Skeletal muscle cell (primary cell): ENCODE data around the gene ARMC5.
"Not testable (repeated sequence)": the region's sequence is repeated elsewhere in the genome, so short reads cannot be mapped to it uniquely, and the experiment has no call there.

Source experiments
- DNase-seq: peaks from one replicate; pipeline ENCODE4 v3.0.0-alpha.2; 2010; ENCODE audit warnings: low read depth
- H3K4me3 ChIP-seq: 2 replicates; pipeline ENCODE4 v1.5.1; 2011; ENCODE audit warnings: low read depth, mild to moderate bottlenecking, control low read depth, low read length, moderate library complexity

ARMC5 gene

GRCh38 chr16:31489298-31489564 lies 29.9 kb downstream of the ARMC5 start:
- no peak overlapping the region for H3K4me3 ChIP-seq
- DNase-seq = no peak

GRCh38 chr16:31489616-31490584 lies 30.6 kb downstream of the ARMC5 start:
- H3K4me3 ChIP-seq = no peak overlapping the region
- no peak for DNase-seq

GRCh38 chr16:31491778-31492418 lies 32.6 kb downstream of the ARMC5 start:
- no peak for DNase-seq

DNA sequence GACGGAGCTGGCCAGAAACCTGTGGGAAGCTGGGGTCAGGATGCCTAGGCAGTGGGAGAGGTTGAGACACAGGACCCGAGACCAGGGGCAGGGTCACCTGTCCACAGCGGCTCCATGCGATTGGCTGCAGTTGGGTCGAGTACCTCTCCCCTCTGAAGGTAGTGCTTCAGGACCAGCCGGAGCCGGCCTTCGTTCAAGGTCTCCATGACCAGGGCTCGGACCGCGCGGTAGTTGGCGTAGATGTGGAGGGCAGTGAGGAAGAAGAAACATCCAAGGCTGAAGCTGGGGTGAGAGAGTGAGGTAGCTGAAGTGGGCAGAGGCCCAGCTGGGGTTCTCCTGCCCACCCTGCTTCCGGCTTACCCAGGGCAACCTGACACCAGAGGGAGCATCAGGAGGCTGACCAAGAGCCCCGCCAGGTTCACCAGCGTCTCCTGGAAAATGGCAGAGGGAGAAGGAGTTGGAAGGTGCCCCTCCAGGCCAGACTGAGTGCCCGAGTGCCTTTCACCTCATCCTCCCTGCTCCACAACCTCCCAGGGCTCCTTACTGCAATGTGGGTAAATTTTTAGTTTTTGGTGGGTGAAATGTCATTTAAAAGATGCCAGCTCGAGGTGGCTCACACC lies 34.3 kb downstream of the ARMC5 start:
- H3K4me3 ChIP-seq = no peak overlapping the region
- no peak for DNase-seq

More at GRCh38 chr16:31491778-31492418, 32.6 kb downstream of the ARMC5 start:
- H3K4me3 ChIP-seq = no peak overlapping the region

DNA sequence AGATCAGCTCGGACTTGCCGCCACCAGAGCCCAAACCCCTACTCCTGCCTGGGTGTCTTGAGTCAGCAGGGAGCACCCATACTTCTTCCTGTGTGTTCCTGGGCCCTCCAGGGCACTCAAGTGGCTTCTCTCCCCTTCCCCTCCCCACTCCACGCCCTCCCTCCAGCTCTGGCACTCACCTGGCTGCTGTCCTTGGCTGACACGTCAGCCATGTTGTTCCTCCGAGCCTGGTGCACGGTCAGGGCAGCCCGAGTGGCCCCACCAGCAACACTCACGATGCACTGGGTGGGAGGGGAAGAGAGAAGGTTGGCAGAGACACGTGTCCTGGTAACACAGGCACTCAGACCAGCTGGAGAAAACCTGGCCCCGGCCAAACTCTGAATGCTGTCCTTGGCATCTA lies 37.4 kb downstream of the ARMC5 start:
- no peak for DNase-seq
- no peak overlapping the region for H3K4me3 ChIP-seq

DNA sequence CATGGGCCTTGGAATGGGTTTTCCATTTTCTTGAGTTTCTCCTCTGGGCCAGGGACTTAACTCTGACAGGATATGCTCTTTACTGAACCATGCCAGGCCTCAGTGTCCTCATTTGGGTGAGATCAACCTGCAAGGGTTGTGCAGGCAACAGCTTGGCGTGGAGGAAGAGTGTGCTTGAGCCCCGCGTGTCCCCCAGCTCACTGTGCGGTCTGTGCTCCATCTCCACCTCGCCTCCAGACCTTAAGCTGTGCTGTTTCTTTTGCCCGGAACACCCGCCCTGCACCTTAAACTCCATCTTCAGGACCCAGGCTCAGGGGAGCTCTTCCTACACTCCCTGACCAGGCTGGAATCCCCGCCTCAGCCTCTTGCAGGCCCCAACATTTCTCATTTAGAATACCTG lies 39.2 kb downstream of the ARMC5 start:
- H3K4me3 ChIP-seq = no peak overlapping the region
- DNase-seq = no peak

- no peak overlapping the region for H3K4me3 ChIP-seq
- DNase-seq = no peak
Measured at GRCh38 chr16:31499928-31500327, 40.6 kb downstream of the ARMC5 start.

DNA sequence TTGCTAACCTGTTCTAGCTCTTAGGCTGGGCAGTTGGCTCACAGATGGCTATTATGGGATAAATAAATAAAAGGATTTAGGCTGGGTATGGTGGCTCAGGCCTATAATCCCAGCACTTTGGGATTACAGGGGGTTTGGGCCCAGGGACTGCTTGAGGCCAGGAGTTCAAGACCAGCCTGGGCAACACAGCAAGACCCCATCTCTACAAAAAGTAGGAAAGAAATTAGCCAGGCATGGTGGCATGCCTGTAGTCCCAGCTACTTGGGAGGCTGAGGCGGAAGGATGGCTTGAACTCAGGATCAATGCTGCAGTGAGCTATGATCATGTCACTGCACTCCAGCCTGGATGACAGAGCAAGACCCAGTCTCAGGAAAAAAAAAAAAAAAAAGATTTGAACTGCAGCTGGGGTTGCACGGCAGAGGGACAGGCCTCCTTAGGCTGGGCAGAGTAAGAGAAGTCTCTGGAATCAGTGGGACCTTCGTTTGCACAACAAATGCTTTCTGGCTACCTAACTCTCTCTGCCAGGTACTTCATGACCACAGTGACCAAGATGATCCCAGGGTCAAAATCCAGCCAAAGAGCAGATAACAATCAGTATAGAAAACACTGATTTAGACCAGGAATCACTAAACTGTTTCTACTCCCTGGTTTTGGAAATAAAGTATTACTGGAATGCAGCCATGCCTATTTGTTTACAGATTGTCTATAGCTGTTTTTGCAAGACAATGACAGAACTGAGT lies 42.1 kb downstream of the ARMC5 start:
- no peak for DNase-seq
- no peak overlapping the region for H3K4me3 ChIP-seq

DNA sequence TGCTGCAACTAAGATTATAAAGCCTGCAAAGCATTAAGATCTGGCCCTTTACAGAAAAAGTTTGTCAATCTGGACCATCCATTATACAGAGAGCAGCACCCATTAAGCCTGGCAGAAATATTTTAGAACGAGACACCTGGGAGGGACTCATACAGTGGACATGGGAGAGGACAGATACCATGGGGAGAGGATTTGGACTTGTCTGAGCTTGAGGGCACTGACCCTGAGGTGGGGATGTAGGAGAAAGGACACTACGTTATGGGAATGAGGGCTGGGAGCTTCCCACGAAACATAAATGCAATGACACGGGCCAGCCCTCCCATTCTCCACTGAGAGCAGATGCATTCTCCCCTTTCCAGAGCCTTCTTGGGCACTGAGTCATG lies 42.7 kb downstream of the ARMC5 start:
- DNase-seq = no peak
- H3K4me3 ChIP-seq = no peak overlapping the region

DNA sequence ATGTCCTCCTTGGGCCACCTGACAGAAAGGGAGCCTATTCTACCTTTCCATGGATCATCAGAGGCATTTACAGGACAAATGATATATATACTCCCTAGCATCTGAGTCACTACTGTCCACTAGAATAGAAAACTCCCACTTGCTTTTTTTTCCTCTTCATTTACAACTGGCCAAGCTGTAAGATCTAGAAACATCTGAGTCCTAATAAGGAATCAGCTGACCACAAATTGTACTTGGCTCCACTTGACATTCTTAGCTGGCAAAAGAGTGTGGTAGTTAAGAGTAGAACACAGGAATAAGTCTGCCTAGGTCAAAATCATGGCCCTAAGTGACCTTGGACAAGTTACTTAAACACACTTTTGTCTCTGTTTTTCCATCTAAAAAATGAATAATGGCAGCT lies 43.7 kb downstream of the ARMC5 start:
- no peak for DNase-seq
- no peak overlapping the region for H3K4me3 ChIP-seq

DNA sequence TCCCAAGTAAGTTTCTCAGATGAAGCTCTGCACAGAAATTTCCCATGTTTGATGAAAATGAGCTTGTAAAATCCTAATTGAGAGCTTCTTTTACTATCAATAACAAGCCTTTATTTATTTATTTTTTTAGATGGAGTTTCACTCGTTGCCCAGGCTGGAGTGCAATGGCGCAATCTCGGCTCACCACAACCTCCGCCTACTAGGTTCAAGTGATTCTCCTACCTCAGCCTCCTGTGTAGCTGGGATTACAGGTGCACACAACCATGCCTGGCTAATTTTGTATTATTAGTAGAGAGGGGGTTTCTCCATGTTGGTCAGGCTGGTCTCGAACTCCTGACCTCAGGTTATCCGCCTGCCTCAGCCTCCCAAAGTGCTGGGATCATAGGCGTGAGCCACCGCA lies 44.3 kb downstream of the ARMC5 start:
- not testable (repeated sequence) for H3K4me3 ChIP-seq, DNase-seq

DNA sequence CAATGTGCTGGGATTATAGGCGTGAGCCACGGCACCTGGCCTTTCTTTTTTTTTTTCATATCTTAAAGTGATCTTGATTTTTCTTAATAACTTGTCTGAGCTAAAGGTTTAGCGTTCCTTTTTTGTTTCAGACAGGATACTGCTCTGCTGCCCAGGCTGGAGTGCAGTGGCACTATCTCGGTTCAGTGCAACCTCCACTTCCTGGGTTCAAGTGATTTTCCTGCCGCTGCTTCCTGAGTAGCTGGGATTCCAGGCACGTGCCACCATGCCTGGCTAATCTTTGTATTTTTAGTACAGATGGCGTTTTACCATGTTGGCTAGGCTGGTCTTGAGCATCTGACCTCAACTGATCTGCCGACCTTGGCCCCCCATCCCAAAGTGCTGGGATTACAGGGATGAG lies 44.9 kb downstream of the ARMC5 start:
- no peak overlapping the region for H3K4me3 ChIP-seq
- DNase-seq = no peak

DNA sequence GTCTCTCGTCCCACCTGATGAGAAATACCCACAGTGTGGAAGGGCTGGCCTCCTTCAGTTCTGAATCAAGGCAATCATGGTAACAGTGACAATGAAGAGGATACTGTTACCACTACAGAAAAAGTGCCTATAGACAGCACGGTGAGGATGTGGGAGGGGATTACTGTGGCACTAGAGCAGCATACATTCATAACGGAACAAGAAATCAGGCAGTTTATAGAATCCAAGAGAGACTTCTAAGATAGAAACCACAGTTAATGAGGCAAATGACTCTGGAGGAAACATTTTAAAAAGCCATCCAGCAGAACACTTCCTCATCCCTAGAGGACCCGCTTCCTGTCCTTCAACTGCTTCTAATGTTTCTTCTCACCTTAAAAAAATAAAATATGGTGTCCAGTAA lies 46.2 kb downstream of the ARMC5 start:
- no peak for DNase-seq
- H3K4me3 ChIP-seq = no peak overlapping the region

- peak overlapping the region; percentile 69 for H3K4me3 ChIP-seq
Measured at GRCh38 chr16:31507617-31507928, 48.3 kb downstream of the ARMC5 start.

GRCh38 chr16:31507929-31508705 lies 48.8 kb downstream of the ARMC5 start, which contains the start of gene RUSF1:
TSS of gene RUSF1 (minus strand) at chr16:31508391. CDS start at chr16:31508373, 18 bp downstream.
- peak within 1 kb of the TSS; percentile 69 for H3K4me3 ChIP-seq
- peak; percentile 63 for DNase-seq

More at GRCh38 chr16:31507617-31507928, 48.3 kb downstream of the ARMC5 start:
- DNase-seq = no peak

- DNase-seq = no peak
- peak overlapping the region; percentile 69 for H3K4me3 ChIP-seq
Measured at GRCh38 chr16:31508706-31509195, 49.5 kb downstream of the ARMC5 start.

DNA sequence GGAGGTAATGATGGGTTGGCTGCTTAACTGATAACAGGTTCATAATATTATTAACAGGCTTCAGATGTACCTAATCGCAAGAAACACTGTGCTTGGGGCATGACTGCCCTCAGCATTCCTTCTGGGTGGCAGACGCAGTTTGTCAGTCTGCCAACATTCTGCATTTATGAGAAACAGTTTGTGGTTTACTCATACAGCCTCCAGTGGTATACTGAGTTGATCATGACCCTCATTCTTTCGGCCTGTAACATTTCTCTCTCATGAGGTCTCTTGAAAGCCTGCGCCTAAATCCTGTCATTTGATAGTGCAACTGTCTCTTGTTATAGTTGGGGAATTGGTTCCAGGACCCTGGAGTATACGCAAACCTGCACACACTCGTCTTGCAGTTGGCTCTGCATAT lies 53.8 kb downstream of the ARMC5 start:
- H3K4me3 ChIP-seq = no peak overlapping the region
- peak; percentile 41 for DNase-seq

- no peak overlapping the region for H3K4me3 ChIP-seq
- no peak for DNase-seq
Measured at GRCh38 chr16:31513884-31514283, 54.6 kb downstream of the ARMC5 start.
